HG03457 (cell line): Measurements from ENCODE around the gene RIOK3.
"Not testable (repeated sequence)": the region's sequence is repeated elsewhere in the genome, so short reads cannot be mapped to it uniquely, and the experiment has no call there.

ENCODE experiments used
- ATAC-seq: cut with Tn5 transposase; IDR thresholded peaks from one replicate; pipeline ENCODE4 v1.9.1; 2021; ENCODE audit warnings: moderate number of reproducible peaks; ENCODE audit not compliant: unreplicated experiment

Gene RIOK3

DNA sequence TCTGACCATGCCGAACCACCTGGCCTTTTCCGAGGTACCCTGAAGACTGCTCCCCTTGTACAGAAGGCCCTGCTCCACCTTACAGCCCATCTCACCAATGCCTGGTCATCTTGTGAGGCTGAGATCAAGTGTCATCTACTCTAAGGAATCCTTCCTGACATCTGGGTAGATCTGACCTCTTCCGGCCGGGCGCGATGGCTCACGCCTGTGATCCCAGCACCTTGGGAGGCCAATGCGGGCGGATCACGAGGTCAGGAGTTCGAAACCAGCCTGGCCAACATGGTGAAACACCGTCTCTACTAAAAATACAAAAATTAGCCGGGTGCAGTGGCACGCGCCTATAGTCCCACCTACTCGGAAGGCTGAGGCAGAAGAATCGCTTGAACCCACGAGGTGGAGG lies 2.1 kb upstream of the RIOK3 start:
- no peak for ATAC-seq

DNA sequence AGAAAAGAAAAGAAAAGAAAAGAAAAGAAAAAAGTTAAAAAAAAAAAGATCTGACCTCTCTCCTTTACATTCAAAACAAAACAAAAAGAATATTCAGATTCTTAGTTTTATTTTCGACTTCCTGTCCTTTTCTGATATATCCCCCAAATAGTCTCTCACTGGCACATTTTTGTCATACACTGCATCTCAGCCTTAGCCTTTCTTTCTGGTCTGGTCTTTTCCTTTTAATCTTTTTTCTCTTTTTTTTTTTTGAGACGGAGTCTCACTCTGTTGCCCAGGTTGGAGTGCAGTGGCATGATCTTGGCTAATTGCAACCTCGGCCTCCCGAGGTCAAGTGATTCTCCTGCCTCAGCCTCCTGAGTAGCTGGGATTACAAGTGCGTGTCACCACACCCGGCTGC lies 1.6 kb upstream of the RIOK3 start:
- no peak for ATAC-seq

DNA sequence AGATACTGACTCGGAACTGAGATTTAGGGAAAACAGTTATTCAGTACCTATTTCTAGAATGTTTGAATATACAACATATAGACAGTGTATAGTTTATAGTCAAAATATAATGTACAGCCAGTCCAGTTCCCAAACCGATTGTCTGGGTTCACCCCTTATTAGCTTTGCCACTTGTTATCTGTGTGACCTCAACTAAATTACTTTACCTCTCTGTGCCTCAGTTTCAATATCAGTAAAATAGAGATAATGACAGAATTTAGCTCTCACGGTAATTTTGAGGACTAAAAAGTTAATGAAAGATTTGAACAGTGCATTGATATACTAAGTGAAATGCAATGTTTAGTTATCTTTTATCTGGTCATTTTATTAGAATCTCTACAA lies 750 bp upstream of the RIOK3 start:
- ATAC-seq, result no peak

DNA sequence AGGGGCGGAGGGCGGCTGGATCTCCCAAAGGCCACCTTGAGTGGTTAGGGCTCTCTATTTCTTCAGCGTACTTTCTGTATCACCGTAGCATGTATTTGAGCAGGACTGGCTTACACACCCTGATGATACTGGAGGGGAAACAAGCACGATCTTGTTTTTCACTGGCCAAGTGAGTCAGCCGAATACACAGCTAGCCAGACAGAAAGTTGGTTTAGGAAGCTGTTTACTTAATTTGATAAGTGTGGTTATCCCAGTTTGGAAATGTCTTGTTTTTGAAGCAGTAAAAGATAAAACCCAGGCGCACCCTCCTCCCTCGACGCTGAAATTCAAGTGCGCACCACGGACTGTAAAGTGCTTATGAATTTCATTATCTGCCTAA lies 582 bp downstream of the RIOK3 start:
- peak; percentile 5 for ATAC-seq

DNA sequence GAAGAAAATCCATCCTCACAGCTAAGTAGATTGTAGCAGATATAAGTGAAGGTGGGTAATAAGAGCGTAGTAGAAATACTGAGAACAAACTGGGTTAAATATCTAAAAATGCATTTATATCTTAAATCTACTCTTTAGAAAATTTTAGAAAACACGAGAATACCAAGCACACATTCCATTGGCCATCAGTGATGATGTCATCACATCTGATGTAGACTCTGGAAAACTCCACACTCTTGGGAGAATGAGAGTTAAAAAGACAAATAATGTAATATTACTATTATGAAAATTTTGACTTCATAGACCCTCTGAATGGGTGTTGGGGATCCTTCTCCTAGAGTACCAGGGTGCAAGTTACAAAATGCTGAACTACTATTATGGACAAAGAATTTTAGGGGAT lies 3.7 kb downstream of the RIOK3 start:
- ATAC-seq, result no peak

- ATAC-seq, result no peak
Observed at GRCh38 chr18:23458830-23459529, 5.9 kb downstream of the RIOK3 start.

GRCh38 chr18:23459530-23459921 lies 6.4 kb downstream of the RIOK3 start:
- no peak for ATAC-seq

DNA sequence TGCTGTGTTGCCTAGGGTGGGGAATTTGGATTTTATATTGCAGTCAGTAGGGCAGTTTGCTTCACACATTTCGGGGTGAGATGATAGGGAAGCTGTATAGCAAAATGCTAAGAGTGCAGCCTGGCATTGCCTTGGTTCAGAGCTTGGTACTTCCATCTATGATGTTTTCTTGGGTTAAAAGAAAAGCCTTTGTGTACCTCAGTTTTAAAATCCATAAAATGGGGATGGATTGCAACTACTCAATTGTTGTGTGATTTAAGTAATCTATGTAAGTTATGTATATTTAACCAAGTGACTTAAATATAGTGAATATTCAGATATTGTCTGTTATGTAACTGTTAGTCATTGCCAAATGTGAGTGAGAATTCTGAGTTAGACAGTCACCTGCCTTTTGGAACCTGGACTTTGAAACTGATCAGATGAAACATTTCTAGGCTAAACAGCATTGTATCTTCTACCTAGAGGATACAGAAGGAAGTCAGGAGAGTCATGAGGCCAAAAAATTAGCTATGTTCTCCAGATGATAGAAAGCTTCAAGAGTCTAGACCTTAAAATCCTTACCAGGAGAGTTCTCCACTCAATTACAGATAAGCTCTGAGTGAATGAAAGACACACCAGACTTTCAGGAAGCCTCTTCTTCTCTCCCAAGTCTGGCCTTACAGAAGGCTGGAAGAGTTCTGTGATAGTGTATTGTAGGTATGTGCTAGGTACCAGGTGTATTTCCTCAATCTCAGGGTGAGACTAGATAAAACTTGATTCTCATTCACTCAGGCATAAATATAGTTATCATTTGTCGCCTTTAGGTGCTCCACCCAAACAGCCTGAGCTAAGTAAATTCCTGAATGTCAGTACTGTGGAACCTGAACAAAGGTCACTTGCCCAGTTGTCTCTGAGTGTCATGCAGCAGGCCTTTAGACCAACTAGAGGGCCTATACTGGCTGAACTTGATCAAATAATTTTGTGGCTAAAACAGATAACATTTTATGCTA lies 7.5 kb downstream of the RIOK3 start:
- no peak for ATAC-seq

DNA sequence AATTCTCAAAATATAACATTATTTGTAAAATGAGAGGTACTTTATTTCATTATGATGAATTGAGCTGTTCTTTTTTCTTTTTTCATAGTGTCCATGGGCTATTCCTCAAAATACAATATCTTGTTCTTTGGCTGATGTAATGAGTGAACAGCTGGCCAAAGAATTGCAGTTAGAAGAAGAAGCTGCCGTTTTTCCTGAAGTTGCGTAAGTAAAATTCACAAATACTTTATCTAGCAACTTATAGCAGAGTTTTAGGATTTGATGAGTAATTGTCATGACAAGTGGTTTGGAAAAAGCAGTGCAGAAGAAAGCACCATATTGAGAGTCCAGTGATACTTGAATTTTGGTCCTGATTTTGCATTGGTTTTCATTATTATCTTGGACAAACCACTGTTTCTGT lies 9.8 kb downstream of the RIOK3 start:
- no peak for ATAC-seq

DNA sequence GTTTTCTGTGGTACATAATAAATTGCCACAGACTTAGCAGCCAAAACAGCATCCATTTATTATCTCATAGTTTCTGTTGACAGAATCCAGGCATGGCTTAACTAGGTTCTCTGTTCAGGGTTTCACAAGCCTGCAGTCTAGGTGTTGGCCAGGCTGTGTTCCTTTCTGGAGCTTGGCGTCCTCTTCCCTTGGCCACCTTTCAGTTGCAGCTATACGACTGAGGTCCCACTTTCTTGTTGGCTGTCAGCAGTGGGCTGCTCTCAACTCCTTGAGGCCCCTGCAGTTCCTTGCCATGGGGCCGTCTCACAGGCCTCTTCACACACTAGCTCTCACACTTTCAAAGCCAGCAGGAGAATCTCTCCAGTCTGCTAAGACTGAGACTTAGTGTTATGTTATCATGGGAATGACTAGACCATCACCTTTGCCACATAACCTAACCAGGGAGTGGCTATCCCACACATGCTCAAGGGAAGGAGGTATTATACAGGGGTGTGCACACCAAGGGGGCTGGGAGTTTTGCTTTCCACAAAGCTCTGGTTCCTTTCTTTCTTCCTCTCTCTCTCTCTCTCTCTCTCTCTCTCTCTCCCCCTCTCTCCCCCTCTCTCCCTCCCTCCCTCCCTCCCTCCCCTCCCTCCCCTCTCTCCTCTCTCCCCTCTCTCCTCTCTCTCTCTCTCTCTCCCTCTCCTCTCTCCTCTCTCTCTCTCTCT lies 15.8 kb downstream of the RIOK3 start:
- no peak for ATAC-seq

- no peak for ATAC-seq
Observed at GRCh38 chr18:23470620-23471387, 17.7 kb downstream of the RIOK3 start.

DNA sequence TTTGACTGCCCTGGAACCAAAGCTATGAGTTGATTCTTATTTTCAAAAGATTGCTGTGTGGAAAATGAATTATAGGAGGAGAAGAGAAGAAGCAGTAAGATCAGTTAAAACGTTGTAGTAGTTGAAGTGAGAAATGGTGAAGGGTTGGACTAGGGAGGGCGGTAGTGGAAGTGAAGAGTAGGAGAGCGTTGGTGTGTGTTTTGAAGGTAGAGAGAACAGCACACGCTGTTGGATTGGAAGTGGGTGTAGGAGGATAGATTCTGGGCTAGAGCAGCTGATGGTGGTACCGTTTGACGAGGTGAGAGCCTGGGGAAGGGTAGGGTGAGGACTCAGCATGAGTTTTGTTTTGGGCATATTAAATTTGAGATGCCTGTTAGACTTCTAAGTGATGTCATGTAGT lies 18.4 kb downstream of the RIOK3 start:
- no peak for ATAC-seq

DNA sequence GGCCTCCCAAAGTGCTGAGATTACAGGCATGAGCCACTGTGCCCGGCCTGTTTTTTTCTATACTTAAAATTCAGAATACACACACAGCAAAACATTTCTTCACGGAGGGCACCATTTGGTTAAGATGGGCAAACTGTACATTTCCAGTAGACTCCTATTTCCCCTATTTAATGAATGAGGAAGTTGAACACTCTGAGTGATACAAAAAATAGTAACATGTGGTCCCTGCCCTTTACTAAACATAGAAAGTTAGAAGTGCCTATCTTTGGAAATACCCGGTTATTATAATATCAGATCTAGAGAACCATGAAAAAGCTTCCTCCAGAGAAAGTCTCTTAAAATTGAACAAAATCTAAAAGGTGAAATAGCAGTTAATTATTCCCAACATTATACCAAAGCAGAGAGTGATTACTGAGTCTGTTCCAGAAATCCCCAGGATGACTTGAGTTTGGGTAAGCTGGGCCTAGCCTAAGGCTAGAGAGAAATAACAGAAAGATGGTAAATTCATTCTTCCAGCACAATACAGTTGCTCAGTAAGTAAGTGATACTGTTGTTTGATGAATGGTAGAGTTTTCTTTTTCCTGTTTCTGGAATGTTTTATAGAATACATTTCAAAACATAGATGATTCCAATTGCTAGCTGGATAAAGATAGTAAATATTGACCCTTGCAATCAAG lies 26.9 kb downstream of the RIOK3 start:
- no peak for ATAC-seq

- no peak for ATAC-seq
Observed at GRCh38 chr18:23484561-23485182, 31.6 kb downstream of the RIOK3 start.

DNA sequence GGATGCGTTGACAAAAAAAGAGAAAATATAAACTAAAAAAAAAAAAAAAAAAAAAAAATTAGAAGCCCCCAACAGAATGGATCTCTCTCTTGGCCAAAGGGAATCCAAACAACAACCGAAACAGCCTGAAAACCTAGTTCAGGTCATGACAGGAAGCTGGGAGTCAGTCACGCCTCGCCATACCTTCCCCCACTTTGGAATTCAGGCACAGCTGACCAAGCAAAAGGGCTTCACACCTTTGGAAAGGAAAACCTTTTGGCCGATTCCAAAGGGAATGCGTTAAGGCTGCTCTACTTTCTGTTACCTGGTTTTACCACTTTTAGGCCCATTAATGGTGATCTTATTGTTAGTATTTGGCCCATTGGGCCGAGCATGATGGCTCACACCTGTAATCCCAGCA lies 32.3 kb downstream of the RIOK3 start:
- ATAC-seq, result no peak

- ATAC-seq, result peak; percentile 62
Observed at GRCh38 chr18:23487738-23488570, 34.9 kb downstream of the RIOK3 start.

DNA sequence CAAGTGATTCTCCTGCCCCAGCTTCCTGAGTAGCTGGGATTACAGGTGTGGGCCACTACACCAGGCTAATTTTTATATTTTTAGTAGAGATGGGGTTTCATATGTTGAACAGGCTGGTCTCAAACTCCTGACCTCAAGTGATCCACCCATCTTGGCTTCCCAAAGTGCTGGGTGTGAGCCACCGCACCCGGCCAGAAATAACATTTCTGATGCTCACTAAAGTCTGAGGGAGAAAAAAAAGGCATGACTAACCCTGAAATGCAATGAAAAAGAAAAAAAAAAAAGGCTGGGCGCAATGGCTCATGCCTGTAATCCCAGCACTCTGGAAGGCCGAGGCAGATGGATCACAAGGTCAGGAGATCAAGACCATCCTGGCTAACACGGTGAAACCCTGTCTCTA lies 36.5 kb downstream of the RIOK3 start:
- ATAC-seq, result not testable (repeated sequence)

DNA sequence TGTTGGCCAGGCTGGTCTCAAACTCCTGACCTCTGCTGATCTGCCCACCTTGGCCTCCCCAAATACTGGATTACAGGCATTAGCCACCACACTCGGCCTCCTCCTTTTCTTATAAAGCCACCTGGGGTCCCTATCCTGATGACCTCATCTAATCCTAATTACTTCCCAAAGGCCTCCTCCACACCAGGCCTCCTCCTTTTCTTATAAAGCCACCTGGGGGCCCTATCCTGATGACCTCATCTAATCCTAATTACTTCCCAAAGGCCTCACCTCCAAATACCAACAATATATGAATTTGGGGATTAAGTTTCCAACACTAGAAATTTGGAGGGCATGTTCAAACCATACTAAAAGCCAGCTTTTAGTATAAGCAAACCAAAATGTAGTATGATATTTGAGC lies 40.6 kb downstream of the RIOK3 start:
- no peak for ATAC-seq

GRCh38 chr18:23494992-23495391 lies 41.9 kb downstream of the RIOK3 start:
- no peak for ATAC-seq
